ENCODE data around the gene SDC4. TPM values are rescaled to one million over a fixed set of nuclear protein-coding genes. Genes with fewer than 3 reads are reported as not detected.

SDC4 gene, protein sequence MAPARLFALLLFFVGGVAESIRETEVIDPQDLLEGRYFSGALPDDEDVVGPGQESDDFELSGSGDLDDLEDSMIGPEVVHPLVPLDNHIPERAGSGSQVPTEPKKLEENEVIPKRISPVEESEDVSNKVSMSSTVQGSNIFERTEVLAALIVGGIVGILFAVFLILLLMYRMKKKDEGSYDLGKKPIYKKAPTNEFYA
- total RNA-seq = 10 to 100 TPM; 41.2 to 72.5 (median 63.4) TPM

DNA sequence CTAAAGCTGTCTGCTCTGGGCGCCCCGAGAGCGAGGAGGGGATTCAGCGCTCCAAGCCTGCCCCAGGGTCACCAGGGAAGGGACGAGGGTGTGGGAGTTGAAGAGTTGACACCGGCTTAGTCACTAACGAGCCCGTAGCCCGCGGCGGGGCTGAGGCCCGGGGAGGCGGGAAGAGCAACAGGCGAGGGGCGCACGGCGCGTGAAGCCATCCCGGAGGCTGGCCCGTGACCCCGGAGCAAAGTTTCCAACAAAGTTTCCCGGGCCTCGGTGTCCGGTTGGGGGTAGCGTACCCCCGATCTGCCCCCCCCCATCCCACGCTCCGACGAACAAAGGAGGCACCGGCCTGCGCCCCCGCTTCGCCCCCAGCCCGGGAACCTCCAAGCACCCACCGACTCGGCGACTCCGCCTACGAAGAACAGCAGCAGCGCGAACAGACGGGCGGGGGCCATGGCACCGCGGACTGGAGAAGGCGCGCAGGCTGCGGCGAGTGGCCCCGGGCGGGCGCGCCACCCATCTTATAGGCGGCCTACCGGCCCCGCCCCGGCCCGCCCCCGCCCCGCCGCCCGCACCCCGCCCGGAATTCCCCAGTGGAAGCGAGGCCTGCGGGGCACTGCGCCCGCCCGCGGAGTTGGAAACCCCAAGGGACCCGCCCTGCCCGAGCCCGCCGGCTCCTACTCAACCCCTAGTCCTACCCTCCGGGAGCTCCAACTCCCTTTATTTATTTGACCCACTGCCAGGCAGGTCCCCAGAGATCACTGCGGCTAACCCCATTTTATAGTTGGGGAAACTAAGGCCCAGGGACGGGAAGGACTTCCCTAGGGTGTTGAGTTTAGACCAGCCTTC is at the start of gene SDC4:
Gene SDC4, minus strand, starts transcription at position 489 of the 843 bp plus-strand sequence. Its CDS starts 40 bp downstream, at position 449.
- Histone ChIP-seq H3K9me3 (no peaks in the 10 kb centered on the region), H3K27ac (peak within 1 kb of the TSS; percentile 90 to 98 (median 94)), H3K4me3 (peak within 1 kb of the TSS; percentile 58 to 79 (median 70)), H3K27me3 (no peaks in the 10 kb centered on the region), H3K36me3 (no peaks in the 10 kb centered on the region), H3K4me1 (peaks cover 0 to 54% (median 37%) of the 10 kb centered on the region in 4 donors)
- peak in 1 of 2 donors; percentile 52 for DNase-seq (ENCODE audit: low spot score in 2 of 2)
- TF ChIP-seq POLR2A (IDR thresholded peaks at IDR 0.05) (peak; percentile 86 to 92), EP300 (IDR thresholded peaks at IDR 0.05) (peak in 1 of 2 donors; percentile 98)
- TF ChIP-seq, protein P1, sequence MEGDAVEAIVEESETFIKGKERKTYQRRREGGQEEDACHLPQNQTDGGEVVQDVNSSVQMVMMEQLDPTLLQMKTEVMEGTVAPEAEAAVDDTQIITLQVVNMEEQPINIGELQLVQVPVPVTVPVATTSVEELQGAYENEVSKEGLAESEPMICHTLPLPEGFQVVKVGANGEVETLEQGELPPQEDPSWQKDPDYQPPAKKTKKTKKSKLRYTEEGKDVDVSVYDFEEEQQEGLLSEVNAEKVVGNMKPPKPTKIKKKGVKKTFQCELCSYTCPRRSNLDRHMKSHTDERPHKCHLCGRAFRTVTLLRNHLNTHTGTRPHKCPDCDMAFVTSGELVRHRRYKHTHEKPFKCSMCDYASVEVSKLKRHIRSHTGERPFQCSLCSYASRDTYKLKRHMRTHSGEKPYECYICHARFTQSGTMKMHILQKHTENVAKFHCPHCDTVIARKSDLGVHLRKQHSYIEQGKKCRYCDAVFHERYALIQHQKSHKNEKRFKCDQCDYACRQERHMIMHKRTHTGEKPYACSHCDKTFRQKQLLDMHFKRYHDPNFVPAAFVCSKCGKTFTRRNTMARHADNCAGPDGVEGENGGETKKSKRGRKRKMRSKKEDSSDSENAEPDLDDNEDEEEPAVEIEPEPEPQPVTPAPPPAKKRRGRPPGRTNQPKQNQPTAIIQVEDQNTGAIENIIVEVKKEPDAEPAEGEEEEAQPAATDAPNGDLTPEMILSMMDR (IDR thresholded peaks at IDR 0.05) = no peak
- WGBS, 2 donors = 1 to 3% methylated on average over 20 to 47 of the region's 77 CpGs

DNA sequence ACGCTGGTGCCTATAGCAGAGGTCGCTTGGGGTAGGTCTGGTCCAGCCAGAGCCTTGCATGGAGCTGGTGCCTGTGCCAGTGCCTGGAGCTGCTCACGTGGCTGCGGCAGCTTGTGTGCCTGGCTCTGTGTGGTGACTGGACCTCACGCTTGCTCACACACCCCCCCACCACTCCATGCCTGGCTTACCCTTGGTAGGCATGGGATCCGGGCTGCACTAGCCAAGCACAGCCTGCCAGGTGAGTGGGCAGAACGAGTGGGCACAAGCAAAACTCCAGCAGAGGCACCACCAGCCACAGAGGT is 46.8 kb upstream of the SDC4 start:
- 87 to 97% methylated on average over 7 of the region's 7 CpGs for WGBS, 2 donors
- H3K4me1 ChIP-seq = no peaks in the 10 kb centered on the region
- no peak for DNase-seq (ENCODE audit: low spot score in 2 of 2)

DNA sequence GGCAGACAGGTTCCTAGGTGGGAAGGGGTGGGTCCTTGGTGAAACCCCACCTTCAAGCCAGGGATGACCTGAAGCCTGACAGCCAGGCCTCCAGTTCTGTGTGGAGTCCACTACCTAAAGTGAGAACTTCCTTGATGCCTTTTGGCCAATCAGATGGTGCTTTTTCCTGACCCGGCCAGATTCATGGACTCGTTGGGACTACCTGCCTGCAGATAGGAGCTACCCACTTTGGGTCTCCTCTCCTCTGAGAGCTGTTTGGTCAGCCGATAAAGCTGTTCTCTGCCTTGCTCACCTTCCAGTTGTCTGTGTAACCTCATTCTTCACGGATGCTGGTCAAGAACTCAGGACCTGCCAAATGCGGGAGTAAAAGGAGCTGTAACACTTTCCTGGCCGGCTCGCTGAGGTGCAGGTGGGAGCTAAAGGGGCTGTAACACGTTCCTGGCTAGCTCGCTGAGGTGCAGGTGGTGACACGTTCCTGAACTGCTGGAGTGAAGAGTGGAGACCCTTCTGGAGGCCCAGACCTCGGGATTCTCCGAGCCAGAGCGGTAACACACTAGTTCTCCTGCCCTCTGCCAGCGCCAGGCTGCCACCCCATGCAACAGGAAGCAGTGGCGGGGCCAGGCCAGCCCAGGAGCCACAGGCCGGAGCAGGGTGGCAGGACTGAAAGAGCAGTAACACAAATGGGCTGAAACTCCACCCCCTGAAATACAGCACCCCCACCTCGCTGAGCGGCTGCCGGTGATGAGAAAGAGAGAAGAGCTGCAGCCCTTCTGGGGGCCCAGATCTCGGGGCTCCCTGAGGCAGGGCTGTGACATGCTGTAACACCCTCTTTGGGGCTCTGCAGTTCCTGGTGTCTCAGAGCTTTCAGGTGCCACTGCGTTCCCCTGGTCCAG is 46.2 kb upstream of the SDC4 start:
- no peak for DNase-seq (ENCODE audit: low spot score in 2 of 2)
- WGBS, 2 donors = 79 to 80% methylated on average over 19 to 20 of the region's 21 CpGs
- no peak for TF ChIP-seq POLR2A (IDR thresholded peaks at IDR 0.05)
- no peak for TF ChIP-seq EP300 (IDR thresholded peaks at IDR 0.05)
- no peaks in the 10 kb centered on the region for H3K27me3 ChIP-seq
- no peaks in the 10 kb centered on the region for H3K9me3 ChIP-seq
- H3K36me3 ChIP-seq = peaks cover 0 to 8% (median 0%) of the 10 kb centered on the region in 3 donors
- H3K27ac ChIP-seq = no peak overlapping the region
- no peaks in the 10 kb centered on the region for H3K4me1 ChIP-seq
- H3K4me3 ChIP-seq = no peak overlapping the region

More for the DNA sequence above, 46.8 kb upstream of the SDC4 start:
- H3K27me3 ChIP-seq = no peaks in the 10 kb centered on the region
- H3K27ac ChIP-seq = no peak overlapping the region
- H3K36me3 ChIP-seq = peaks cover 0 to 8% (median 0%) of the 10 kb centered on the region in 3 donors
- TF ChIP-seq, protein P1 (IDR thresholded peaks at IDR 0.05) = no peak
- TF ChIP-seq EP300 (IDR thresholded peaks at IDR 0.05) (no peak), POLR2A (IDR thresholded peaks at IDR 0.05) (no peak)
- no peak overlapping the region for H3K4me3 ChIP-seq
- no peaks in the 10 kb centered on the region for H3K9me3 ChIP-seq

DNA sequence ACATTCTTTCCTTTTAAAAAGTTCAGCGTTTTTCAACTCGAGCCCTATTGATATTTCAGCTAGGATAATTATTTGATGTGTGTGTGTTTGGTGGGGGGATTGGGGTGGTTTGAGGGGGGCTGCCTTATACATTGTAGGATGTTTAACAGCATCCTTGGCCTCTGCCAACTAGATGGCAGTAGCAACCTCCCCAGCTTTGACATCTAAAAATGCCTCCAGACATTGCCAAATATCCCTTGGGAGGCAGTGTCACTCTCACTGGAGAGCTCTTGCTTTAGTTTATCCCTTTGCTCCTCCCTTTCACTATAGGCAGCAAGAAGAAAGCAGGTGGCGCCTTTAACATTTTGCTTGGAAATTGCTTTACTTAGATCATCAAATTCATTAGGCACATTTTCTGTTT is 44.5 kb upstream of the SDC4 start:
- H3K27me3 ChIP-seq = no peaks in the 10 kb centered on the region
- 66 to 84% methylated on average over 3 of the region's 3 CpGs for WGBS, 2 donors
- TF ChIP-seq, protein P1 (IDR thresholded peaks at IDR 0.05) = no peak
- H3K9me3 ChIP-seq = no peaks in the 10 kb centered on the region
- DNase-seq (ENCODE audit: low spot score in 2 of 2) = no peak
- H3K27ac ChIP-seq = no peak overlapping the region
- no peaks in the 10 kb centered on the region for H3K4me1 ChIP-seq
- H3K4me3 ChIP-seq = no peak overlapping the region
- H3K36me3 ChIP-seq = peaks cover 0 to 8% (median 0%) of the 10 kb centered on the region in 3 donors

DNA sequence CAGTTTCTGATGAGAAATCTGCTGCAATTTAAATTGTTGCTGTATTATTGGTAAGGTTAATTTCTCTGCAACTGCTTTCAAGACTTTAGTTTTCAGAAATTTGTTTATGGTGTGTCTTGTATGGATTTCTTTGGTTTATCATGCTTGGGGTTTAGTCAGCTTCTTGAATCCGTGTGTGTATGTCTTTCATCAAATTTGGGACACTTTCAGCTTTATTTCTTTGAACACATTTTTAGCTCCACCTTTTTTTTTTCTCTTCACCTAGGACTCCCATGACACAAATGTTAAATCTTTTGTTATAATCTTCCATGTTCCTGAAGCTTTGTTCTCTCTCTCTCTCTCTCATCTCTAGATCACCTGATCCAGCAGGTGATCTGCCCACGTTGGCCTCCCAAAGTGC is 43.3 kb upstream of the SDC4 start:
- 70 to 80% methylated on average over 2 of the region's 2 CpGs for WGBS, 2 donors
- Histone ChIP-seq H3K36me3 (peaks cover 0 to 12% (median 0%) of the 10 kb centered on the region in 3 donors), H3K4me1 (no peaks in the 10 kb centered on the region), H3K4me3 (no peak overlapping the region), H3K9me3 (peaks cover 0 to 6% (median 0%) of the 10 kb centered on the region in 4 donors), H3K27me3 (no peaks in the 10 kb centered on the region), H3K27ac (no peak overlapping the region)
- TF ChIP-seq EP300 (IDR thresholded peaks at IDR 0.05) (no peak), POLR2A (IDR thresholded peaks at IDR 0.05) (no peak)
- TF ChIP-seq, protein P1 (IDR thresholded peaks at IDR 0.05) = no peak
- no peak for DNase-seq (ENCODE audit: low spot score in 2 of 2)
